HG03097 (cell line): Measurements from ENCODE around the gene PSG3.
"Not testable (repeated sequence)": the region's sequence is repeated elsewhere in the genome, so short reads cannot be mapped to it uniquely, and the experiment has no call there.

ENCODE experiments used
- ATAC-seq: cut with Tn5 transposase; IDR thresholded peaks from one replicate; pipeline ENCODE4 v1.9.1; 2021; ENCODE audit not compliant: unreplicated experiment, low FRiP score

The PSG3 gene

DNA sequence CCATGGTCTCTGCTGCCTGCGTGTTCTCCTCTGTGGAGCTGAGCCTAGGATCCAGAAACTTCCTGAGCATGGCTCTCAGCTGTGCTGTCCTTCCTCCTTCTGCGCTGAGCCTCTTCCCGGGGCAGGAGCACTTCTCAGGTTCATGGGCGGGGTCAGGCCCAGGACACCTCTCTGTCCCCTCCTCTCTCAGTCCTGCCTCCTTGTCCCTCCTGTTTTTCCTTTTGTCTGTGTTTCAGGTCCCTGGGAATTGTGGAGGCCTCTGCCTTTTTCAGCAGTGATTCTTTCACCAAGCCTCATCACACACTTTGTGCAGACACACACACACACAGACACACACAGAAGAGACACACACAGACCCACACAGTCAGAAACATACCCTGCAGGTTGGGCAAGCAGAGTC is at the start of gene PSG3:
PSG3 (minus strand) TSS at position 101 of the 400 bp plus-strand sequence; CDS start at position 4, 97 bp downstream.
- ATAC-seq = not testable (repeated sequence)

DNA sequence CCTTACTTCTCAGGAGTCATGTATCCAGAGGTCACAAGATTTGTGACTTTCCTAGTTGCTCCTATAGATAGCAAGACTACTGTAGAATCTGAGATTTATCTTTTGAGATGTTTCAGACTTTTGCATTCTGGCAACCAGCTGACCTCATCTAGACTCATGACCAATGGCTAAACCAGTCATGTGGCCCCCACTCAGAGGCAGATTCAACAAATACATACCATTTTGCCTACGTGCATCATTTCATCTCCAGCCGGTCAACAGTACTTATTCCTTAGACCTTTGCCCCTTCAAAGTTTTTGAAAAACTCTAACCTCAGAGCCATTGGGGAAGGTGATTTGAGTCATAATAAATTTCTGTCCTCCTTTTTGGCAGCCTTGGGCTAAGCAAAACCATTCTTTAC is 48.5 kb upstream of the PSG3 start:
- not testable (repeated sequence) for ATAC-seq

DNA sequence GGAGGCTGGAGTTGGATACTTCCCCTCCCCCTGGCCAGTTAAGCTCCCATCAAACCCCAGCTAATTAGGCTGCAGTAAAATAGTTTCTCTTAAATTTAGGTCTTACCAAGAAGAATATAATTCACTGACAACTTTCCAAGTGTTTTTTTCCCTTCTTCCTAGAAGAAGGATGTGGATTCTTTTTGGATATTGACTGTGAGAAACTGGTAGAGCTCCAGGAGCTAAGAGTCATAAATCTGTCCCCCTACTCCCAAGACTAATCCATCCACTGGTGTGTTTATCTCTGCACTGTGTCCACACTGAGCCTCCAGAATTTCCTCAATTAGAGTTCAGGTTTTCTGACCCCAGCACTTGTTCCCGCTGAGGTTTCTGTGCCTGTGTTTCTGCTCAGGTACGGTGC is 47.5 kb upstream of the PSG3 start:
- not testable (repeated sequence) for ATAC-seq

DNA sequence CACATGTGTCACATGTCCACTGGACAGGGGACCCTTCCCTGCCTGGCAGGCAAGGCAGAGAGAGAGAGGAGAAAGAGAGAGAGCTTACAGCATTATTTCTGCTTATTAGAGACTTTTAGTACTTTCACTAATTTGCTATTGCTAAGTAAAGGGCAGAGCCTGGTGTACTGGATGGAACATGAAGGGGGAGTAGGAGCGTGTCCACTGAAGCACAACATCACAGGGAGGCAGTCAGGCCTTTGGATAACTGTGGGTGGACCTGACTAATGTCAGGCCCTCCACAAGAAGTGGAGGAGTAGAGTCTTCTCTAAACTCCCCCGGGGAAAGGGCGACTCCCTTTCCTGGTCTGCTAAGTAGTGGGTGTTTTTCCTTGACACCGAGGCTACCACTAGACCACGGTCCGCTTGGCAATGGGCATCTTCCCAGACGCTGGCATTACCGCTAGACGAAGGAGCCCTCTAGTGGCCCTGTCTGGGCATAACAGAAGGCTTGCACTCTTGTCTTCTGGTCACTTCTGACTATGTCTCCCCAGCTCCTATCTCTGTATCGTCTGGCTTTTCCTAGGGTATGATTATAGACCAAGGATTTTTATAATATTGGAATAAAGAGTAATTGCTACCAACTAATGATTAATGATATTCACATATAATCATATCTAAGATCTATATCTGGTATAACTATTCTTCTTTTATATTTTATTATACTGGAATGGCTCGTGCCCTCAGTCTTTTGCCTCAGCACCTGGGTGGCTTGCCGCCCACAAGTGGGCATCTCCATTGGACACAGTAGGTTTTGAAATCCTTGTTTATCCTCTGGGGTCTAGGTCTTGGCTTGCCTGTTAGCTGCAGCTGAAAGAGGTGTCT is 36.7 kb upstream of the PSG3 start:
- ATAC-seq = not testable (repeated sequence)

DNA sequence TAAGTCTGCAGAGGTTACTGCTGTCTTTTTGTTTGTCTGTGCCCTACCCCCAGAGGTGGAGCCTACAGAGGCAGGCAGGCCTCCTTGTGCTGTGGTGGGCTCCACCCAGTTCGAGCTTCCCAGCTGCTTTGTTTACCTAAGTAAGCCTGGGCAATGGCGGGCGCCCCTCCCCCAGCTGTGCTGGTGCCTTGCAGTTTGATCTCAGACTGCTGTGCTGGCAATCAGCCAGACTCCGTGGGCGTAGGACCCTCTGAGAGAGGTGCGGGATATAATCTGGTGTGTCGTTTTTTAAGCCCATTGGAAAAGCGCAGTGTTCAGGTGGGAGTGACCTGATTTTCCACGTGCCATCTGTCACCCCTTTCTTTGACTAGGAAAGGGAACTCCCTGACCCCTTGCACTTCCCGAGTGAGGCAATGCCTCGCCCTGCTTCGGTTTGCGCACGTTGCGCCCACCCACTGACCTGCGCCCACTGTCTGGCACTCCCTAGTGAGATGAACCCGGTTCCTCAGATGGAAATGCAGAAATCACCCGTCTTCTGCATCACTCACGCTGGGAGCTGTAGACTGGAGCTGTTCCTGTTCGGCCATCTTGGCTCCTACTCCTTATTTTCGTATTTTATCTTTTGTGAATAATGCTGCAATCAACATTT is 34.4 kb upstream of the PSG3 start:
- not testable (repeated sequence) for ATAC-seq

DNA sequence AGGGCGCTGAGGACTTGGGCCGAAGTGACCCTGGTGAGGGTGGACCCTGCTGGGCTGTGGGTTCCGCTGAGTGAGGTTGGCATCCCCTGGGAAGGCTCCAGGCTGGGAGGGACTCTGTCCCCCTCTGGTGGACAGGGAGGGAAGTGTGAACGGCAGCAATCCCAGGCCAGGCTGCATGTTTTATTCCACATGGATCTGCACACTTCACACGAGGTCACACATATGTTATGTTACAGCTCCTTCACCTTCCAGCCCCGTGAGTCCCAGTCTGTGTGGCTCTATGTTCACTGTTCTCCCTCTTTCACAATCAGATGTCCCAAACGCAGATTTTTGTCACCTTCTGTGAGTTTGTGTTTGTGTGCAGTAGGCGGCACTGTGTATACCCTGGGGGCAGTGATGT is 27.0 kb upstream of the PSG3 start:
- not testable (repeated sequence) for ATAC-seq

DNA sequence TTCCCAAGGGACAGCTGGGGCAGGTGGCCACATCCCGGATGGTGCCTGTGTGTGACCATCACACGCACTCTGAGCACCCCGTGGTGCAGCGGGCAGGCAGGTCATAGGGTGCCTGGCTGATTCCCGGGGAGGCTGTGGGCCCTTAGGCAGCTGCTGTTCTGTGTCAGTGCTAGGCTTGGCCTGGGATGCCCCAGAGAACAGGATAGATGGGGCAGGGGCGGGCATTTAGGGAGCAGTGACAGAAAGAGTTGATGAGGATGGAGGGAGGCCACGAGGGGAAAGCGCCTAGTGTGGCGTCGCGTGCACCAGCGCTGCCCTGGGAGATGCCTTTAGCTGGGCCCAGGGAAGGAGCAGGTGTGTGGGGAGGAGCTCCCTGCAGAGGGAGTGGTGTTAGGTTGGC is 26.6 kb upstream of the PSG3 start:
- ATAC-seq = not testable (repeated sequence)

DNA sequence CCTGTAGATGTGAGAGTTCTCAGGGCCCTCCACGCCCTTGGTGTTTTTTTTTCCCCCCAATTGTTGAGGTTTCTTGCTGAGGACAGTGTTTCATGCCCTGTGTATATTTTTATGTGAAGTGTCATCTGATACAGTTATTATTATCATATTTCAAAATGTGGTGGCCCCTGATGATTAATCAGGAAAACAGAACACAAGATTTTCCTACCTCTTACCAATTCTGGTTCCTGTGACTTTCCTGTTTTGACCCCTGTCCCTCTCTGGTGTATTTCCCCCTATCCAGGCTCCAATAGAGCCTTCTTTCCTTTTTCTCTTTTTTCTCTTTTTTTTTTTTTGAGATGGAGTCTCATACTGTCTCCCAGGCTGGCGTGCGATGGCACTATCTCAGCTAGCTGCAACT is 24.6 kb upstream of the PSG3 start:
- ATAC-seq = no peak

DNA sequence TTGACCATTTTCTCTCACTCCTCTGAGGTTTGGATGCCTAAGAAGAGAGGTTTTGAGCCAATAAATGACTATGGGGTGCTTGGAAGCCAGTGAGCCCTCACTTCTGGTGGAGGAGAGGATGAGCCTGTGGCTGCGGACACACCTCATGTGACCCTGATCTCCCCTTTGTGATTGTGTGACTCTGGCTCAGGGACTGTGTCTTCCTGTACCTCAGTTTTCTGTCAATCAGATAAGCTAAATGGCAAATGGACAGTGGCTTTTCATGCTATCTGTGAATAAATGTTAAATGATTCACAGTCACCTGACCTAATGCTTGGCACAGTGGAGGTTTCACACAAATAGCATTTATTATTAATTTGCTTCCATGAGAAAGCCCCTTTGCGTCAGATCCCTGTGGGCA is 22.5 kb upstream of the PSG3 start:
- ATAC-seq = no peak

DNA sequence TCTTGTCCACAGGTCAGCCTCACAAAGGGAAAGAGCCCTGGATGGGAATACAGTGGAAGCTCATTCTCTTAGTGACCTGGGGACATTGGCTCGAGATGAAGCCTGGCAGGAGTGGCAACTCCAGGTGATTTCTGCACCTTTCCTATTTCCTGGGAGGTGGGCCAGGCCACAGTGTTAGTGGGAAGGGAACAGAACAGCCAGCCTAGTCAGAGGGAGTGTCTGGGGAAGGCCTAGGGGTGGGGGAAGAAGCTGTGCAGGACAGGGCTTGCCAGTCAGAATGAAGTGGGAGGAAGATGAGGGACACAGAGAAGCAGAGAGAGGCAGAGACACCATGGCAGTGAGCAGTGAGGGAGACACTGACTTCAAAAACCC is 21.6 kb upstream of the PSG3 start:
- not testable (repeated sequence) for ATAC-seq

DNA sequence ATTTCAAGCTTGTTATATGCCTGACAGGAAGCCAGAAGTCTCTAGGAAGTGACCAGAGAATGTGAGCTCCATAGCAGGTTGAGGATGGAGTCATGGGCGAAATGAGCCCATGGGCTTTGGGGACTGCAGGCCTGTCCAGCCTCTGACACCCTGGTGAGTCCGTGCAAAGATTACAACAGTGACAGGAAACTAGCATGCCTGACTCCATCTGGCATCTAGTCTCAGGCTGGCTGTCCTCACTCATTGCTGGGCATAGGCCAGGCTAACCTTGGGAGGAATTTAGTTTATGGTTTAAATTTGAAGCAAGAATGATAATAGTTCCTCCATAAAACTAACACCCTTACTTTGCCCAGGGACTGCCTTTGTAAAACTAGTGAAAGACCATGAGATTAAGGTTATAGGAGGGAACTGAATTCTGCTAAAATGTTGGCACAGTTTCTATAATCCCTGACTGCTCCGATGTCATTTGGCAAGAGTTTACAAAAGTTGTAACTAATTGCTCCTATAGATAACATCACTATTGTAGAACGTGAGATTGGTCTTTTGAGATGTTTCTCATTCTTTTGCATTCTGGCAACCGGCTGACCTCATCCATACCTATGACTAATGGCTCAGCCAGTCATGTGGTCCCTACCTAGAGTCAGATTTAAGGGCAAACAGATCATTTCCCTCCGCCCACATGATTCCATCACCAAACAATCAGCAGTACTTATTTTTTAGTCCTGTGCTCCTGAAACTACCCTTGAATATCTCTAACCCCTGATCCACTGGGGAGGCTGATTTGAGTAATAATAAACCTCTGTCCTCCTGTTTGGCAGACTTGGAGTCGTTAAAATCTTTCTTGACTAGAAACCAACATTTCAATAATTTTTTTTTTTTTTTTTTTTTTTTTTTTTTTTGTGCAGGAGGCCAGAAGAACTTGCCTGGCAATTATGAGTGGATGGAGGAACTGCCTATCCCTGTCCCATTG is 21.0 kb upstream of the PSG3 start:
- not testable (repeated sequence) for ATAC-seq

DNA sequence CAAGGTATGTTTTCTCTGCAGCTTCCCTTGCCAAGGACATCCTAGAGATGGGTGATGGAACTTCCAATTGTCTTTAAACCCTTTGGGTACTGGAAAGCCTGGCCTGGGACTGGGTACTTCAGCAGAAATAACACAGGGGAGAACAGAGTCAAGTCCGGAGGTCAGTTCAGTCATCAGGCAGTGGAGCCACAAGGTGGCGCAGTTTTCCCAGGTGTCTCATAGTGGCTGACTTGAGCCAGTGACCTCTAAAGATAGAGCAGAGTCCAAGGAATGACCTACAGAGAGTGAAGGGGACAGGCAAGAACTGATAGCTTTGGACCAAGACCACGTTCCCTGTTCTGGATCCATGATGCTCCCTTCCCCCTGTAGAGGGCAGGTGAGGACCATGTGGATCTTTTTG is 18.4 kb upstream of the PSG3 start:
- ATAC-seq = not testable (repeated sequence)

DNA sequence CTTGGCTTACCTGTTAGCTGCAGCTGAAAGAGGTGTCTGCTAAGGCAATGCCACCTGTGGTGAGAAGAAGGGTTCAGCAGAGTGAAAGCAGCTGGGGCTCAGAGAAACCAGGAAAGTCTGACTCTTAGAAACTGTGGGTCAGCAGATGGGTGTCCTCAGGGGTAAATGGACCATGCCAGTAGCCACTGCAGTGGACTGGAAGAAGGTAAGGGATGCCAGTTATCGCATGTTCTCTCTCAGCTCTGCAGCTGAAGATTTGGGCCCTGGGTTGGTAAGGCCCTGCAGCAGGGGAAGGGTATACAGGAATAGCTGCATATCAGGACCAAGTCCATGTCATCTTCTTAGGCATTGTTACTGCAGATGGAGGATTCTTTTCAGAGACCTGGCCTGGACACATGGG is 12.0 kb upstream of the PSG3 start:
- ATAC-seq = not testable (repeated sequence)

DNA sequence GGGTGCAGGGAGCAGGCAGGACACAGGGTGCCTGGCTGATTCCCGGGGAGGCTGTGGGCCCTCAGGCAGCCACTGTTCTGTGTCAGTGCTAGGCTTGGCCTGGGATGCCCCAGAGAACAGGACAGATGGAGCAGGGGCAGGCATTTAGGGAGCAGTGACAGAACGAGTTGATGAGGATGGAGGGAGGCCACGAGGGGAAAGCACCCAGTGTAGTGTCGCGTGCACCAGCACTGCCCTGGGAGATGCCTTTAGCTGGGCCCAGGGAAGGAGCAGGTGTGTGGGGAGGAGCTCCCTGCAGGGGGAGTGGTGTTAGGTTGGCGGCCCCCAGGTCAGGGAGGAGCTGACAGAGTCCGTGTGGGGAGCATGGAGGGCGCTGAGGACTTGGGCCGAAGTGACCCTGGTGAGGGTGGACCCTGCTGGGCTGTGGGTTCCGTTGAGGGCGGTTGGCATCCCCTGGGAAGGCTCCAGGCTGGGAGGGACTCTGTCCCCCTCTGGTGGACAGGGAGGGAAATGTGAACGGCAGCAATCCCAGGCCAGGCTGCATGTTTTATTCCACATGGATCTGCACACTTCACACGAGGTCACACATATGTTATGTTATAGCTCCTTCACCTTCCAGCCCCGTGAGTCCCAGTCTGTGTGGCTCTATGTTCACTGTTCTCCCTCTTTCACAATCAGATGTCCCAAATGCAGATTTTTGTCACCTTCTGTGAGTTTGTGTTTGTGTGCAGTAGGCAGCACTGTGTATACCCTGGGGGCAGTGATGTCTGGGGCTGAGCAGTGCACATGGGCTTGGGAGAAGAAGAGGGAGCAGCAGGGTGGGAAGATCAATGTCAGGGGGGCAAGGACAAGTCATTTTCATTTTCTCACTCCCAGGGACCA is 1.7 kb upstream of the PSG3 start:
- ATAC-seq = not testable (repeated sequence)

DNA sequence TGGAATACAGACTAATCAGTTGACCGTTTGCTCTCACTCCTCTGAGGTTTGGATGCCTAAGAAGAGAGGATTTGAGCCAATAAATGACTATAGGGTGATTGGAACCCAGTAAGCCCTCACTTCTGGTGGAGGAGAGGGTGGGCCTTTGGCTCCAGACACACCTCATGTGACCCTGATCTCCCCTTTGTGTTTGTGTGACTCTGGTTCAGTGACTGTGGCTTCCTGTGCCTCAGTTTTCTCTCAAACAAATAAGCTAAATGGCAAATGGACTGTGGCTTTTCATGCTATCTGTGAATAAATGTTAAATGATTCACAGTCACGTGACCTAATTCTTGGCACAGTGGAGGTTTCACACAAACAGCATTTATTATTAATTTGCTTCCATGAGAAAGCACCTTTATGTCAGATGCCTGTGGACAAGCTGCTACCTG is 2.7 kb downstream of the PSG3 start:
- not testable (repeated sequence) for ATAC-seq

DNA sequence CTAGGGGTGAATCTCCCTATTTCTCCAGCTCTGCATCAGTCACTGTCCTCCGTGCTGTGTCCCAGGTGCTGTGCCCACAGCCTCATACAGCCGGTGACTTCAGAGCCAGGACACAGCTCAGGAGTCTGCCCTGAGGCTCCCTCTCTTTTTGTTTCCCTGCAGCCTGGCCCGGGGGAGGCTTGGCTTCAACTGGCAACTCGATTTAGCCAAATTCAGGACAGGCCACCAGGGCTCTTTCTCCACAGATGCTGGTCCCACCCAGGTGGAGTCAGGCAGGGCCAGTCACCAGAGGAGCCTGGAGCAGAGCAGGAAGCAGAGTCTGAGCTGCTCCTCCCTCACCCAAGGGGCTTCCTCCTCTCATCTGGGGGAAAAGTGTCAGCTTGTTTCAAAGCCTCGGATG is 11.9 kb downstream of the PSG3 start:
- ATAC-seq = not testable (repeated sequence)

DNA sequence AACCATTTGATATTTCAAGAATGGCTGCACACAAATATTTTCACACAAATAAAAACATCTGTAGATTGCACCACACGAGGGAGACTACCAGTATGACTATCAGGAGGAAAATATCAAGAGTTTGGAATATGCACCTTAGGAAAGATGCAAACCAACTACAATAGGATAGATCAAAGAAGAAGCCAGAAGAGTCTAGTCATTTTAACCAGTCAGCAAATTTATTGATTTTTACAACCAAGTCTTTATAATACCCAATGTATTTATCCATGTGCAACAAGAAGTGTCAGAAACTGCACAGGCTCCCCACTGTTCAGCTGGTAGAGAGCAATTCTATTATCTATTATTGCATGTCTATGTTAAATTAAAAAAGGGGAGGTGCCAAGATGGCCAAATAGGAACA is 26.3 kb downstream of the PSG3 start:
- ATAC-seq = not testable (repeated sequence)

DNA sequence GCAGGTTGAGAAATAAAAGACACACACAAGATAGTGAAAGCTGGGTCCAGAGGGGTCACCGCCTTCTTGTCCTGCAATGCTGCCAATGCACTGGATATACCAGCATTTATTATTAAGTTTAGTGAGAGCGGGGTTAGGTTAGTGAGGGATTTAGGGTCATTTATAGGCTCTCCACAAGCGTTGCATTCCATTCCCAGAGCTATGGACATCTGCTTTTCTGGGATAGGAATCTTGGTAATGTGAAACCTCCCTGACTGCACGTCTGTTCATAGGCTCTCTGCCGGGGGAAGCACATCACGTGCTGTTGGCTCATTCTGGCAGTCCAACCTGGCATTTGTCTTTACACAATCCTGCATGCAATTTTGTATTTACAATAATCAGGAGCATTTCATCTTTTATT is 27.5 kb downstream of the PSG3 start:
- ATAC-seq = not testable (repeated sequence)

DNA sequence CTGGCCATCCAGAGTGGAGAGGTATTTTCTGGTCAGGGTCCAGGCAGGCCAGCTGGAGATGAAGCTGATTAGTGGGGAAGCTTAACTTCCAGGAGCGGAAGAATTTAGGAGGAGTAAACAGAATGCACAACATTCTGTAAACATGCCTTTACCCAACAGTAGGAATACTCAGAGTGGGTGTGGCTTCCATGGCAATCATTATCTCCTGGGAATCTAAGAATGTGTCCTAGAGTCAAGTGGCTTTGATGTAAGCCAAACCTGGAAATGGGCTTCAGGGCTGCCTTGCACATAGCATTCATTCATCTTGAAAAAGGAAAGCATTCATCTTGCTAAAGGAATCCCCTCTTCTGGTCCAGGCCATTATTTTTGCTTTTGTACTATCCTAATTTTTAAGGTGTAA is 29.3 kb downstream of the PSG3 start:
- not testable (repeated sequence) for ATAC-seq

DNA sequence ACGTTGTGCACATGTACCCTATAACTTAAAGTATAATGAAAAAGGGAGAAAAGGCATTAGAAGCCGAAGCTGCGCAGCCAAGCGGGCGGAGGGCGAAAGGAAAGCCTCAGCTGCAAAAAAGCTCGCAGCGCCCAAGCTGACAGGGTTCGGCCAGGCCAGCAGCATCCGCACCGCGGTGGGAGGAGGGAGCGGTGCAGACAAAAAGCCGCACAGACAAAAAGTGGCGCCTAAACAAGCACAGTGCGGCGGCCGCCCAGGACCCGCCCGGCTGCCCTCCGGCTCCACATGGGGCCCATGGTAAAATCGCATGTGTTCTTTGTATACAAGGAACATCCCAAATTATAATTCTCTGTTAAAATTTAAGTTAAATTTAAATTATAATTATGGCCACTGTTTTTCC is 42.4 kb downstream of the PSG3 start:
- ATAC-seq = no peak
